PC-3 (cell line): Measurements from ENCODE around the gene MACROD2. TPM values are rescaled to one million over a fixed set of nuclear protein-coding genes. Genes with fewer than 3 reads are reported as not detected.

ENCODE experiments used
- ATAC-seq: fragments of 200-7000 bp; cut with Tn5 transposase; 2 replicates; pipeline ENCODE4 v1.9.1; 2020; ENCODE audit warnings: mild to moderate bottlenecking, moderate library complexity
- BruUV-seq: library from RNA; stranded (reverse); fragments of 400-500 nt; replicated peaks from 2 replicates; lab custom pipeline; 2021; lab: Mats Ljungman, UMichigan
- CTCF ChIA-PET: fragments of 300-600 bp; sonication (Branson Sonifier 250); formaldehyde crosslinking; loops from one replicate; lab custom pipeline; 2022; ENCODE audit warnings: antibody characterized with exemption; lab: Charles Lee
- POLR2A ChIA-PET: fragments of 300-600 bp; sonication (Branson Sonifier 250); formaldehyde crosslinking; loops from one replicate; lab custom pipeline; 2022; ENCODE audit warnings: antibody characterized with exemption; ENCODE audit not compliant: unreplicated experiment; lab: Charles Lee
- DNase-seq: peaks from one replicate; pipeline ENCODE4 v3.0.0-alpha.2; 2015
- H2AFZ ChIP-seq: fragments of 300-600 bp; sonication (generic); 2 replicates; pipeline ENCODE4 v1.6.0; 2016; ENCODE audit warnings: antibody characterized with exemption, low read length
- H3F3A ChIP-seq: fragments of 300-600 bp; sonication (generic); one replicate; pipeline ENCODE4 v1.6.0; 2017; ENCODE audit warnings: antibody characterized with exemption, low read length, control low read depth, mild to moderate bottlenecking; ENCODE audit not compliant: unreplicated experiment
- H3K27ac ChIP-seq: fragments of 300-600 bp; sonication (generic); 2 replicates; pipeline ENCODE4 v1.5.1; 2016; ENCODE audit warnings: mild to moderate bottlenecking, low read length
- H3K27me3 ChIP-seq: fragments of 300-600 bp; sonication (generic); 2 replicates; pipeline ENCODE4 v1.6.1; 2016; ENCODE audit warnings: low read length, mixed read lengths
- H3K36me3 ChIP-seq: fragments of 300-600 bp; sonication (generic); 2 replicates; pipeline ENCODE4 v1.6.1; 2016; ENCODE audit warnings: low read depth, mixed run types, low read length, mixed read lengths
- H3K4me1 ChIP-seq: fragments of 300-600 bp; sonication (generic); 2 replicates; pipeline ENCODE4 v1.5.1; 2016; ENCODE audit warnings: low read length; ENCODE audit not compliant: insufficient read depth
- H3K4me2 ChIP-seq: fragments of 300-600 bp; sonication (generic); 2 replicates; pipeline ENCODE4 v1.6.0; 2016; ENCODE audit warnings: low read length
- H3K4me3 ChIP-seq: fragments of 300-600 bp; sonication (generic); 2 replicates; pipeline ENCODE4 v1.5.1; 2016; ENCODE audit warnings: mild to moderate bottlenecking, low read length, mixed read lengths
- H3K79me2 ChIP-seq: fragments of 300-600 bp; sonication (generic); 2 replicates; pipeline ENCODE4 v1.6.1; 2017; ENCODE audit warnings: low read length, mixed read lengths
- H3K9ac ChIP-seq: fragments of 300-600 bp; sonication (generic); 2 replicates; pipeline ENCODE4 v1.6.0; 2016; ENCODE audit warnings: mild to moderate bottlenecking, low read length
- H3K9me2 ChIP-seq: fragments of 300-600 bp; sonication (generic); replicated peaks from 2 replicates; pipeline ENCODE4 v1.6.1; 2016; ENCODE audit warnings: mixed run types, low read length, mixed read lengths
- H3K9me3 ChIP-seq: fragments of 300-600 bp; sonication (generic); 2 replicates; pipeline ENCODE4 v1.6.1; 2016; ENCODE audit warnings: low read length, mixed read lengths
- H4K20me1 ChIP-seq: fragments of 300-600 bp; sonication (generic); 2 replicates; pipeline ENCODE4 v1.6.1; 2016; ENCODE audit warnings: low read length, mixed read lengths
- CTCF ChIP-seq: fragments of 300-600 bp; sonication (generic); conservative IDR thresholded peaks from 2 replicates; pipeline ENCODE4 v1.5.1; 2017; ENCODE audit warnings: antibody characterized with exemption, low read depth, mild to moderate bottlenecking, low read length
- EZH2 ChIP-seq: fragments of 300-600 bp; sonication (generic); IDR thresholded peaks from one replicate; pipeline ENCODE4 v1.6.1; 2017; ENCODE audit warnings: antibody characterized with exemption, mild to moderate bottlenecking, low read length; ENCODE audit not compliant: unreplicated experiment
- EZH2phosphoT487 ChIP-seq: fragments of 300-600 bp; sonication (generic); IDR thresholded peaks from 2 replicates; pipeline ENCODE4 v1.6.1; 2018; ENCODE audit warnings: mild to moderate bottlenecking, antibody characterized with exemption, low read length, borderline replicate concordance
- intact Hi-C: fragments of 100-400 bp; cut with micrococcal nuclease; formaldehyde crosslinking; loops from 2 replicates; pipeline ENCODE4 v1.9.0; 2023
- total RNA-seq: library from RNA; depleted of rRNA; stranded (reverse); fragments of >200 nt; gene quantifications from 2 replicates; pipeline ENCODE4 v1.2.3, GENCODE V29; 2014

Gene MACROD2
- total RNA-seq, 1 experiment from 2014 or later, result 3.1 TPM

- BruUV-seq, result no TSS peak
Measured at GRCh38 chr20:15069355-15069754, 1074.0 kb downstream of the MACROD2 start.

GRCh38 chr20:15071085-15071808 is 1075.9 kb downstream of the MACROD2 start:
- H3K4me1 ChIP-seq, result no peaks in the 10 kb centered on the region
- H4K20me1 ChIP-seq, result no peaks in the 10 kb centered on the region
- H3K4me2 ChIP-seq, result no peak overlapping the region
- ATAC-seq, result no peak
- BruUV-seq, result no TSS peak
- intact Hi-C loops, result no loop called here
- H3F3A ChIP-seq, result no peaks in the 10 kb centered on the region
- H3K4me3 ChIP-seq, result no peak overlapping the region
- POLR2A ChIA-PET, result no interaction called here
- no peaks in the 10 kb centered on the region for H3K9me3 ChIP-seq
- TF ChIP-seq CTCF, result no peak
- no peak for TF ChIP-seq EZH2
- TF ChIP-seq EZH2phosphoT487, result no peak
- H3K79me2 ChIP-seq, result no peaks in the 10 kb centered on the region
- H3K9me2 ChIP-seq, result no peaks in the 10 kb centered on the region
- H3K27me3 ChIP-seq, result no peaks in the 10 kb centered on the region
- H2AFZ ChIP-seq, result no peak overlapping the region
- H3K27ac ChIP-seq, result no peak overlapping the region
- H3K9ac ChIP-seq, result no peak overlapping the region
- DNase-seq, result no peak
- CTCF ChIA-PET, result no interaction called here
- no peaks in the 10 kb centered on the region for H3K36me3 ChIP-seq

More at GRCh38 chr20:15069355-15069754, 1074.0 kb downstream of the MACROD2 start:
- H3F3A ChIP-seq, result no peaks in the 10 kb centered on the region
- no peak overlapping the region for H3K4me3 ChIP-seq
- no peak for DNase-seq
- no peak for ATAC-seq
- no peaks in the 10 kb centered on the region for H3K9me3 ChIP-seq
- no peaks in the 10 kb centered on the region for H3K4me1 ChIP-seq
- TF ChIP-seq EZH2phosphoT487 (no peak), CTCF (no peak), EZH2 (no peak)
- H2AFZ ChIP-seq, result no peak overlapping the region
- H3K9me2 ChIP-seq, result no peaks in the 10 kb centered on the region
- POLR2A ChIA-PET, result no interaction called here
- CTCF ChIA-PET, result no interaction called here
- H3K27ac ChIP-seq, result no peak overlapping the region
- H3K79me2 ChIP-seq, result no peaks in the 10 kb centered on the region
- intact Hi-C loops, result no loop called here
- H3K27me3 ChIP-seq, result no peaks in the 10 kb centered on the region
- no peak overlapping the region for H3K9ac ChIP-seq
- H4K20me1 ChIP-seq, result no peaks in the 10 kb centered on the region
- no peaks in the 10 kb centered on the region for H3K36me3 ChIP-seq
- no peak overlapping the region for H3K4me2 ChIP-seq

GRCh38 chr20:15072316-15072715 is 1077.0 kb downstream of the MACROD2 start:
- Histone ChIP-seq H3K4me3 (no peak overlapping the region), H3K27ac (no peak overlapping the region), H3K27me3 (no peaks in the 10 kb centered on the region), H3K79me2 (no peaks in the 10 kb centered on the region), H2AFZ (no peak overlapping the region), H3K36me3 (no peaks in the 10 kb centered on the region), H3K4me2 (no peak overlapping the region), H3F3A (no peaks in the 10 kb centered on the region), H3K9me3 (no peaks in the 10 kb centered on the region), H4K20me1 (no peaks in the 10 kb centered on the region), H3K9ac (no peak overlapping the region), H3K9me2 (no peaks in the 10 kb centered on the region), H3K4me1 (no peaks in the 10 kb centered on the region)
- DNase-seq (no peak), ATAC-seq (no peak)
- intact Hi-C loops, result no loop called here
- TF ChIP-seq CTCF (no peak), EZH2phosphoT487 (no peak), EZH2 (no peak)
- ChIA-PET CTCF (no interaction called here), POLR2A (no interaction called here)
- BruUV-seq, result no TSS peak
